ENCODE data around the gene SERPINE2.
"Not testable (repeated sequence)": the region's sequence is repeated elsewhere in the genome, so short reads cannot be mapped to it uniquely, and the experiment has no call there.

Gene SERPINE2

GRCh38 chr2:223943135-223943534 is 96.0 kb downstream of the SERPINE2 start:
- no peak for DNase-seq (ENCODE audit: low read depth)

- peak; percentile 65 for DNase-seq (ENCODE audit: low read depth)
Measured at GRCh38 chr2:223941579-223942277, 97.4 kb downstream of the SERPINE2 start.

- DNase-seq (ENCODE audit: low read depth): not testable (repeated sequence)
Measured at GRCh38 chr2:223939438-223939837, 99.6 kb downstream of the SERPINE2 start.

- no peak for DNase-seq (ENCODE audit: low read depth)
Measured at GRCh38 chr2:223937535-223937934, 101.6 kb downstream of the SERPINE2 start.

- no peak for DNase-seq (ENCODE audit: low read depth)
Measured at GRCh38 chr2:223936862-223937326, 102.2 kb downstream of the SERPINE2 start.

GRCh38 chr2:223935459-223936125 is 103.5 kb downstream of the SERPINE2 start:
- DNase-seq (ENCODE audit: low read depth): no peak

- no peak for DNase-seq (ENCODE audit: low read depth)
Measured at GRCh38 chr2:223934870-223935269, 104.2 kb downstream of the SERPINE2 start.

GRCh38 chr2:223932816-223933800 is 106.0 kb downstream of the SERPINE2 start:
- no peak for DNase-seq (ENCODE audit: low read depth)

- DNase-seq (ENCODE audit: low read depth): no peak
Measured at GRCh38 chr2:223930103-223930976, 108.7 kb downstream of the SERPINE2 start.

- DNase-seq (ENCODE audit: low read depth): no peak
Measured at GRCh38 chr2:223929571-223930102, 109.4 kb downstream of the SERPINE2 start.

- no peak for DNase-seq (ENCODE audit: low read depth)
Measured at GRCh38 chr2:223928113-223929006, 110.7 kb downstream of the SERPINE2 start.

GRCh38 chr2:223925106-223925505 is 114.0 kb downstream of the SERPINE2 start:
- DNase-seq (ENCODE audit: low read depth): no peak

All from fibroblast of gingiva (primary cell).